A549 (cell line): ENCODE data around the gene CCNYL1. TPM values are rescaled to one million over a fixed set of nuclear protein-coding genes. Genes with fewer than 3 reads are reported as not detected.
A peak's percentile ranks its signal among the peaks of the same experiment; 100 is the strongest.
"Not testable (repeated sequence)": the region's sequence is repeated elsewhere in the genome, so short reads cannot be mapped to it uniquely, and the experiment has no call there.

ENCODE experiments used
- ATAC-seq, 2 experiments: fragments of 200-7000 bp in 1 of 2; fragments of >200 bp in 1 of 2; cut with Nextera tagmentation in 1 of 2; cut with Tn5 transposase in 1 of 2; 3 replicates each; pipeline versions ENCODE4 v1.8.0 to v1.9.1; 2018 to 2020; ENCODE audit warnings: mild to moderate bottlenecking in 1 of 2, moderate library complexity in 1 of 2
- CTCF ChIA-PET: fragments of 300-600 bp; sonication (Branson Sonifier 250); formaldehyde crosslinking; extraction: SDS; loops from one replicate; lab custom pipeline; 2021; ENCODE audit warnings: antibody characterized with exemption, inconsistent platforms; lab: Yijun Ruan, JAX
- POLR2A ChIA-PET: fragments of 350-600 bp; formaldehyde crosslinking; extraction: SDS; loops from one replicate; lab custom pipeline; 2021; ENCODE audit warnings: antibody characterized with exemption, inconsistent platforms; lab: Yijun Ruan, JAX
- DNase-seq, 2 experiments: peaks; one replicate each; pipeline versions ENCODE4 v3.0.0 to v3.0.0-alpha.2; 2011 to 2016; ENCODE audit warnings: low read depth in 1 of 2, low spot score in 1 of 2
- FAIRE-seq: peaks from 2 replicates; lab custom pipeline; 2011; peaks lifted over from hg19 to GRCh38; lab: Jason Lieb, UNC
- H3K27ac ChIP-seq, 2 experiments: fragments of >200 bp; sonication (Bioruptor Twin); formaldehyde crosslinking; 3 replicates each; pipeline ENCODE4 v1.5.1; 2016 to 2017
- H3K4me1 ChIP-seq: fragments of >200 bp; sonication (Bioruptor Twin); formaldehyde crosslinking; 3 replicates; pipeline ENCODE4 v1.6.1; 2016
- H3K4me2 ChIP-seq: fragments of >200 bp; sonication (Bioruptor Twin); formaldehyde crosslinking; 3 replicates; pipeline ENCODE4 v1.6.1; 2016
- H3K4me3 ChIP-seq: fragments of >200 bp; sonication (Bioruptor Twin); formaldehyde crosslinking; 3 replicates; pipeline ENCODE4 v1.5.1; 2016
- H3K9me3 ChIP-seq: fragments of >200 bp; sonication (Bioruptor Twin); formaldehyde crosslinking; 3 replicates; pipeline ENCODE4 v1.6.1; 2016
- BHLHE40 ChIP-seq: IDR thresholded peaks from 2 replicates; pipeline ENCODE4 v1.6.1; 2012; ENCODE audit warnings: low read depth, low read length, inconsistent platforms
- CBX8 ChIP-seq: fragments of 200-600 bp; sonication (generic); IDR thresholded peaks from 2 replicates; pipeline ENCODE4 v1.6.1; 2016
- CEBPB ChIP-seq, 2 experiments: fragments of >200 bp in 1 of 2; sonication (Bioruptor Twin) in 1 of 2; formaldehyde crosslinking in 1 of 2; IDR thresholded peaks; 2 replicates each; pipeline ENCODE4 v1.6.1; 2012 to 2016
- CHD4 ChIP-seq: fragments of 200-600 bp; sonication (generic); IDR thresholded peaks from 2 replicates; pipeline ENCODE4 v1.6.1; 2016; ENCODE audit warnings: antibody characterized with exemption, mild to moderate bottlenecking, borderline replicate concordance
- ESRRA ChIP-seq: fragments of 150-350 bp; IDR thresholded peaks from 2 replicates; pipeline ENCODE4 v1.6.1; 2014; ENCODE audit warnings: mild to moderate bottlenecking, low read length, borderline replicate concordance
- FOXS1 ChIP-seq: fragments of 250-450 bp; sonication (Bioruptor Pico); IDR thresholded peaks from 2 replicates; pipeline ENCODE4 v1.5.0; 2020; ENCODE audit warnings: mild to moderate bottlenecking, moderate library complexity
- HDAC2 ChIP-seq: fragments of 200-600 bp; sonication (generic); IDR thresholded peaks from 2 replicates; pipeline ENCODE4 v1.6.1; 2016
- HEYL ChIP-seq: fragments of 250-450 bp; sonication (Bioruptor Pico); IDR thresholded peaks from 2 replicates; pipeline ENCODE4 v1.8.0; 2021; ENCODE audit warnings: mild to moderate bottlenecking, moderate library complexity
- HOXB13 ChIP-seq: fragments of 250-450 bp; sonication (Bioruptor Pico); IDR thresholded peaks from 2 replicates; pipeline ENCODE4 v1.5.0; 2020; ENCODE audit warnings: low read depth, mild to moderate bottlenecking, moderate library complexity
- JUN ChIP-seq, 2 experiments: fragments of >200 bp; sonication (Bioruptor Twin); formaldehyde crosslinking; IDR thresholded peaks; 2 replicates in 1 of 2; 3 replicates in 1 of 2; pipeline ENCODE4 v1.6.1; 2016 to 2017
- JUNB ChIP-seq: fragments of >200 bp; sonication (Bioruptor Twin); formaldehyde crosslinking; IDR thresholded peaks from 2 replicates; pipeline ENCODE4 v1.6.1; 2016
- NFE2L2 ChIP-seq: fragments of 150-350 bp; conservative IDR thresholded peaks from 2 replicates; pipeline ENCODE4 v1.6.1; 2014; ENCODE audit warnings: low read length
- NR3C1 ChIP-seq: fragments of >200 bp; sonication (Bioruptor Twin); formaldehyde crosslinking; IDR thresholded peaks from 3 replicates; pipeline ENCODE4 v1.6.1; 2017
- RNF2 ChIP-seq: fragments of 200-600 bp; sonication (generic); IDR thresholded peaks from 2 replicates; pipeline ENCODE4 v1.6.1; 2016; ENCODE audit warnings: low read depth, mild to moderate bottlenecking, antibody characterized with exemption, moderate library complexity, borderline replicate concordance
- SREBF2 ChIP-seq: fragments of 450-650 bp; IDR thresholded peaks from 2 replicates; pipeline ENCODE4 v1.6.1; 2014; ENCODE audit warnings: mild to moderate bottlenecking, moderate library complexity
- TFCP2L1 ChIP-seq: fragments of 250-450 bp; sonication (Bioruptor Pico); IDR thresholded peaks from 2 replicates; pipeline ENCODE4 v1.5.0; 2021; ENCODE audit warnings: mild to moderate bottlenecking
- TP53 ChIP-seq: fragments of 250-450 bp; sonication (Bioruptor Pico); IDR thresholded peaks from 2 replicates; pipeline ENCODE4 v1.5.0; 2021; ENCODE audit warnings: mild to moderate bottlenecking, moderate library complexity
- ZFP36 ChIP-seq: fragments of 450-650 bp; IDR thresholded peaks from 2 replicates; pipeline ENCODE4 v1.6.1; 2014; ENCODE audit warnings: borderline replicate concordance; ENCODE audit not compliant: partially characterized antibody
- ZNF302 ChIP-seq: fragments of 250-450 bp; sonication (Bioruptor Pico); IDR thresholded peaks from 2 replicates; pipeline ENCODE4 v1.9.0; 2021; ENCODE audit warnings: inconsistent platforms, mild to moderate bottlenecking, moderate library complexity
- WGBS: methylation state at CpG from one replicate; pipeline ENCODE4 v1.1.6; 2017; ENCODE audit errors: missing lambda C conversion rate; 5-methylcytosine and 5-hydroxymethylcytosine counted together
- polyA plus RNA-seq, 4 experiments: library from polyadenylated mRNA; depleted of rRNA in 3 of 4; stranded (reverse); fragments of >200 nt; fragmentation: RNase III in 1 of 4; extraction: RNeasy Plus Mini Kit Qiagen cat#74134 plus additional on column Dnase treatment in 1 of 4; gene quantifications; 2 replicates in 3 of 4; 3 replicates in 1 of 4; pipeline ENCODE4 v1.2.3, GENCODE V29; 2011 to 2017
- TF ChIP-seq, protein P1 (sequence below): fragments of 150-350 bp; IDR thresholded peaks from 2 replicates; pipeline ENCODE4 v1.6.1; 2014; ENCODE audit warnings: low read depth, mild to moderate bottlenecking, low read length
- TF ChIP-seq, protein P2 (sequence below): fragments of >200 bp; sonication (Bioruptor Twin); formaldehyde crosslinking; IDR thresholded peaks from 2 replicates; pipeline ENCODE4 v1.6.1; 2016
- TF ChIP-seq, protein P3 (sequence below): IDR thresholded peaks from 2 replicates; pipeline ENCODE4 v1.6.1; 2012; ENCODE audit warnings: low read depth, borderline replicate concordance
- TF ChIP-seq, protein P4 (sequence below): IDR thresholded peaks from 2 replicates; pipeline ENCODE4 v1.6.1; 2012

Gene CCNYL1
- polyA plus RNA-seq, 2 of the 4 experiments (the other 2 are of a cell fraction), result 16.9 to 31.6 TPM

DNA sequence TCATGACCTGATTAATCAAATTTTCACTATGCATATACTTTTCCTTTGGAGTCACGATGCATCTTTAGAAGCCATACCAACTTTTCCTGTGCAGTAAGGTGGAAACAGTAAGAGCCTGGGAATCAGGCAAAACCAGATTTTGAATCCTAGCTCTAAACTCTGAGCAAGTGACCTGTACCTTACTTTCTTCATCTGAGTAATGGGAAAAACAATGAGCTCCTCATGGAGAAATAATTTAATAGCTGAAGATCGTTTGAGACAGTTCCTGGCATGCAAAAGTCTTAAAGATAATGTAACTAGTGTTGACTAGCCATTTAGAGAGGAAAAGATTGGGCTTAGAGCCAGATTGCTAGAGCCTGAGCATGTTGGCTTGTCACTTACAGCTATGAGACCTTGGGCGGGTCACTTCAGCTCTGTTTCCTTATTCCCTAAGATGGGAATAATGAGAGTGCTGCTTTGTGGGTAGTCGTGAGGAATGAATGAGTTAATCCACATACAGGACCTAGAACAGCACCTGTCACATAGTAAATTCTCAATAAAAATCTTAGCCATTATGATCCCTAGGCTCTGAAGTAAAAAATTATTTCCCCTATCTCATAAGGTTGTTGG, 17.7 kb upstream of the CCNYL1 start:
- 77% methylated on average over 3 of the region's 4 CpGs for WGBS
- Histone ChIP-seq H3K4me2 (peak overlapping the region; percentile 66), H3K4me3 (no peak overlapping the region), H3K4me1 (peaks cover 20% of the 10 kb centered on the region), H3K9me3 (no peaks in the 10 kb centered on the region), H3K27ac (peak overlapping the region in 1 of 2 experiments; percentile 21; a peak in 2 of 6 replicates)
- POLR2A ChIA-PET, result interaction anchor here (1.1 to 2.0 kb wide), 2 partner anchors 10 to 18 kb away, joined by 4 to 8 read pairs; partner anchors contain the start of gene CCNYL1
- TF ChIP-seq, protein P1, sequence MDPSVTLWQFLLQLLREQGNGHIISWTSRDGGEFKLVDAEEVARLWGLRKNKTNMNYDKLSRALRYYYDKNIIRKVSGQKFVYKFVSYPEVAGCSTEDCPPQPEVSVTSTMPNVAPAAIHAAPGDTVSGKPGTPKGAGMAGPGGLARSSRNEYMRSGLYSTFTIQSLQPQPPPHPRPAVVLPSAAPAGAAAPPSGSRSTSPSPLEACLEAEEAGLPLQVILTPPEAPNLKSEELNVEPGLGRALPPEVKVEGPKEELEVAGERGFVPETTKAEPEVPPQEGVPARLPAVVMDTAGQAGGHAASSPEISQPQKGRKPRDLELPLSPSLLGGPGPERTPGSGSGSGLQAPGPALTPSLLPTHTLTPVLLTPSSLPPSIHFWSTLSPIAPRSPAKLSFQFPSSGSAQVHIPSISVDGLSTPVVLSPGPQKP, result no peak
- TF ChIP-seq ZFP36 (no peak), HEYL (no peak), ESRRA (no peak), NFE2L2 (no peak), BHLHE40 (no peak), JUN (IDR thresholded peaks at IDR 0.05) (no peak), JUNB (no peak), TP53 (CRISPR knock-in tag) (no peak), CHD4 (no peak), TFCP2L1 (CRISPR knock-in tag) (no peak), ZNF302 (no peak), HDAC2 (no peak)
- TF ChIP-seq, protein P2, sequence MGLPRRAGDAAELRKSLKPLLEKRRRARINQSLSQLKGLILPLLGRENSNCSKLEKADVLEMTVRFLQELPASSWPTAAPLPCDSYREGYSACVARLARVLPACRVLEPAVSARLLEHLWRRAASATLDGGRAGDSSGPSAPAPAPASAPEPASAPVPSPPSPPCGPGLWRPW, result no peak
- TF ChIP-seq, protein P3, sequence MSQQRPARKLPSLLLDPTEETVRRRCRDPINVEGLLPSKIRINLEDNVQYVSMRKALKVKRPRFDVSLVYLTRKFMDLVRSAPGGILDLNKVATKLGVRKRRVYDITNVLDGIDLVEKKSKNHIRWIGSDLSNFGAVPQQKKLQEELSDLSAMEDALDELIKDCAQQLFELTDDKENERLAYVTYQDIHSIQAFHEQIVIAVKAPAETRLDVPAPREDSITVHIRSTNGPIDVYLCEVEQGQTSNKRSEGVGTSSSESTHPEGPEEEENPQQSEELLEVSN, result no peak
- no peak for DNase-seq
- CTCF ChIA-PET, result interaction anchor here (0.6 to 5.8 kb wide), 13 partner anchors 10 to 347 kb away, joined by 3 to 49 read pairs (median 7); partner anchors contain the start of genes CCNYL1 and METTL21A
- no peak for ATAC-seq
- no peak for FAIRE-seq

DNA sequence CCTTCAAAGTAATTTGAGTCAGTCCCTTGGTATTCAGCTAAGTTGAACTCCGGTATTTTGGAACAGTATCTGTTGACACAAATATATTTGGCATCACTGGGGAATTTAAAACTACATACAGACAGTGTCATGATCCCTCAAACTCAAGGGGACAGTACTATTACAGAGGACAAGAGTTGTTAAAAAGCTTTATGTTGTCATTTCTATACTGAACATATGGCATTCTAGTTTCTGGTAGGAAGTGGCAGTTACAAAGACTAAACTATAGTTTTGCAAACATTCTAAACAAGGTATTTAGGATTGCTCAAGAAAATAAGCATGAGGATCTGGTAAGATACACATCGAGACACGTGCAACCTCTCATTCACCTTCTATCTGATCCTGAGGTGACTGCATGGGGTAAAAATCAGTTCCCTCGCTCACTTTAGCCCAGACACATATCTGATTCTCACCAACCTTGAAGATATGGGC, 16.6 kb upstream of the CCNYL1 start:
- H3K4me2 ChIP-seq, result peak overlapping the region; percentile 66
- FAIRE-seq, result no peak
- peaks cover 20% of the 10 kb centered on the region for H3K4me1 ChIP-seq
- ATAC-seq, result peak; percentile 56 to 61; a peak in 4 of 6 replicates
- DNase-seq, result no peak
- ChIA-PET CTCF (interaction anchor here (1.0 to 5.8 kb wide), 8 partner anchors 11 to 346 kb away, joined by 3 to 49 read pairs (median 6); partner anchors contain the start of genes CCNYL1 and METTL21A), POLR2A (interaction anchor here (1.0 to 2.0 kb wide), 2 partner anchors 16 to 31 kb away, joined by 3 to 8 read pairs; partner anchors contain the start of gene CCNYL1)
- WGBS, result 13% methylated on average over 4 of the region's 4 CpGs
- TF ChIP-seq, protein P4, sequence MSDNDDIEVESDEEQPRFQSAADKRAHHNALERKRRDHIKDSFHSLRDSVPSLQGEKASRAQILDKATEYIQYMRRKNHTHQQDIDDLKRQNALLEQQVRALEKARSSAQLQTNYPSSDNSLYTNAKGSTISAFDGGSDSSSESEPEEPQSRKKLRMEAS, result peak; percentile 44; the same call in 1 of the 2 replicates
- no peak for TF ChIP-seq SREBF2
- peak in 1 of 2 experiments; percentile 3; a peak in 1 of 4 replicates for TF ChIP-seq CEBPB (IDR thresholded peaks at IDR 0.05)
- H3K4me3 ChIP-seq, result no peak overlapping the region
- peak overlapping the region; percentile 15 to 65; a peak in 5 of 6 replicates for H3K27ac ChIP-seq
- no peaks in the 10 kb centered on the region for H3K9me3 ChIP-seq

DNA sequence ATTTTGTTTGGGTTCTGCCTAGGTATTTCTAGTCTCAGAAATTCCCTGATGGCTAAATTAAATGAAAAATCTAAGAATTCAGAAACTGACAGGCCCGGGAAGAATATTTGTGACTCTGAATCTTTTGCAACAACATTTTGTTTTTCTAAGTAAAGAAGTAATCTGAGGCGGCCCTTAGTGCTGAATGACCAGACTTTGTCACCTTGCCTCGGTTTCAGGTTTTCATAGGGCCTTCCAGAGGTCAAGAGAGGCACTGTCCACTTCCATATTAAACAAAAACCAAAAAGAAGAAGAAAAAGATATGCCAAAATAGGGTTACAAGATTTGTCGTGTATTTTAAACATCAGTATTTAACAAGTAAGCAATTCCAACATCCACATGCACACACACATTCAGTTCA, 16.1 kb upstream of the CCNYL1 start:
- Histone ChIP-seq H3K4me1 (peaks cover 20% of the 10 kb centered on the region), H3K4me2 (peak overlapping the region; percentile 66), H3K9me3 (no peaks in the 10 kb centered on the region), H3K4me3 (no peak overlapping the region), H3K27ac (peak overlapping the region; percentile 15 to 65; a peak in 5 of 6 replicates)
- WGBS, result 42% methylated on average over 4 of the region's 4 CpGs
- ChIA-PET CTCF (interaction anchor here (0.6 to 5.8 kb wide), 9 partner anchors 9 to 380 kb away, joined by 3 to 49 read pairs (median 4); partner anchors contain the start of gene METTL21A), POLR2A (interaction anchor here (1.0 to 2.0 kb wide), 2 partner anchors 16 to 30 kb away, joined by 3 to 8 read pairs; partner anchors contain the start of gene CCNYL1)
- TF ChIP-seq NR3C1, result no peak
- no peak for TF ChIP-seq RNF2
- no peak for TF ChIP-seq FOXS1 (CRISPR knock-in tag)
- no peak for TF ChIP-seq ZNF302
- TF ChIP-seq CBX8, result no peak
- TF ChIP-seq SREBF2, result no peak
- TF ChIP-seq, protein P3, result no peak
- TF ChIP-seq HOXB13 (CRISPR knock-in tag), result no peak
- FAIRE-seq (no peak), DNase-seq (no peak), ATAC-seq (no peak)

DNA sequence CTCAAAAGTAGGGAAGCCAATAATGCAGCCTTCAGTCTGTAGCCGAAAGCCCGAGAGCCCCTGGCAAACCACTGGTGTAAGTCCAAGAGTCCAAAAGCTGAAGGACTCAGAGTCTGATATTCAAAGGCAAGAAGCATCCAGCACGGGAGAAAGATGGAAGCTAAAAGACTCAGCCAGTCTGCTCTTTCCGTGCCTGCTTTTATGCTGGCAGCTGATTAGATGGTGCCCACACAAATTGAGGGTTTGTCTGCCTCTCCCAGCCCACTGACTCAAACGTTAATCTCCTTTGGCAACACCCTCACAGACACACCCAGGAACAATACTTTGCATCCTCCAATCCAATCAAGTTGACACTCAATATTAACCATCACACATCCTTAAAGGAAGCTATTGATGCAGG, 14.5 kb upstream of the CCNYL1 start:
- CTCF ChIA-PET, result interaction anchor here (0.5 to 2.1 kb wide), 6 partner anchors 9 to 71 kb away, joined by 3 to 7 read pairs (median 4); partner anchors contain the start of gene METTL21A
- not testable (repeated sequence) for FAIRE-seq, ATAC-seq, H3K4me2 ChIP-seq, H3K9me3 ChIP-seq, H3K27ac ChIP-seq, H3K4me3 ChIP-seq, DNase-seq
- H3K4me1 ChIP-seq, result peaks cover 20% of the 10 kb centered on the region
- POLR2A ChIA-PET, result interaction anchor here (1.1 kb wide), 1 partner anchor 13 kb away, joined by 3 read pairs; no protein-coding TSS in a partner anchor
- WGBS, result 78% methylated on average over 5 of the region's 5 CpGs
